PC-9 (cell line): ENCODE data around the gene NT5DC1.

Experiments
- EZH2 ChIP-seq: fragments of 200-600 bp; sonication (generic); IDR thresholded peaks from 2 replicates; pipeline ENCODE4 v1.8.0; 2017; ENCODE audit warnings: antibody characterized with exemption, low read depth
- TF ChIP-seq, protein P1 (sequence below): fragments of 200-600 bp; sonication (generic); conservative IDR thresholded peaks from 2 replicates; pipeline ENCODE4 v1.6.1; 2017; ENCODE audit warnings: mixed run types, antibody characterized with exemption, mild to moderate bottlenecking, moderate library complexity

- TF ChIP-seq, protein P1, sequence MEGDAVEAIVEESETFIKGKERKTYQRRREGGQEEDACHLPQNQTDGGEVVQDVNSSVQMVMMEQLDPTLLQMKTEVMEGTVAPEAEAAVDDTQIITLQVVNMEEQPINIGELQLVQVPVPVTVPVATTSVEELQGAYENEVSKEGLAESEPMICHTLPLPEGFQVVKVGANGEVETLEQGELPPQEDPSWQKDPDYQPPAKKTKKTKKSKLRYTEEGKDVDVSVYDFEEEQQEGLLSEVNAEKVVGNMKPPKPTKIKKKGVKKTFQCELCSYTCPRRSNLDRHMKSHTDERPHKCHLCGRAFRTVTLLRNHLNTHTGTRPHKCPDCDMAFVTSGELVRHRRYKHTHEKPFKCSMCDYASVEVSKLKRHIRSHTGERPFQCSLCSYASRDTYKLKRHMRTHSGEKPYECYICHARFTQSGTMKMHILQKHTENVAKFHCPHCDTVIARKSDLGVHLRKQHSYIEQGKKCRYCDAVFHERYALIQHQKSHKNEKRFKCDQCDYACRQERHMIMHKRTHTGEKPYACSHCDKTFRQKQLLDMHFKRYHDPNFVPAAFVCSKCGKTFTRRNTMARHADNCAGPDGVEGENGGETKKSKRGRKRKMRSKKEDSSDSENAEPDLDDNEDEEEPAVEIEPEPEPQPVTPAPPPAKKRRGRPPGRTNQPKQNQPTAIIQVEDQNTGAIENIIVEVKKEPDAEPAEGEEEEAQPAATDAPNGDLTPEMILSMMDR: no peak
- no peak for TF ChIP-seq EZH2
Measured at GRCh38 chr6:116144605-116145004, 44.0 kb downstream of the NT5DC1 start.
